ENCODE data around the gene OVAAL. TPM values are rescaled to one million over a fixed set of nuclear protein-coding genes. Genes with fewer than 3 reads are reported as not detected.

OVAAL gene
- total and polyA plus RNA-seq, 2 experiments from 2014 or later, result not detected

- Histone ChIP-seq H4K20me1 (ENCODE audit: insufficient read depth) (no peaks in the 10 kb centered on the region), H3K4me3 (no peak overlapping the region), H3K4me1 (ENCODE audit: insufficient read depth) (peaks cover 6% of the 10 kb centered on the region), H2AFZ (no peak overlapping the region), H3K79me2 (ENCODE audit: insufficient read depth) (no peaks in the 10 kb centered on the region), H3K9me2 (ENCODE audit: insufficient read depth) (no peaks in the 10 kb centered on the region), H3K9me3 (ENCODE audit: low read depth) (no peaks in the 10 kb centered on the region), H3K36me3 (ENCODE audit: low read depth) (no peaks in the 10 kb centered on the region), H3K27me3 (replicated peaks; ENCODE audit: insufficient read depth) (no peaks in the 10 kb centered on the region), H3K27ac (no peak overlapping the region), H3K4me2 (ENCODE audit: unreplicated experiment) (no peak overlapping the region), H3K9ac (no peak overlapping the region), H3F3A (ENCODE audit: insufficient read depth) (no peaks in the 10 kb centered on the region)
- no peak for DNase-seq
- in situ Hi-C loops (cut with MboI), result no loop called here
- TF ChIP-seq EZH2 (IDR thresholded peaks at IDR 0.05; ENCODE audit: insufficient read depth, poor library complexity, severe bottlenecking) (no peak), EZH2phosphoT487 (IDR thresholded peaks at IDR 0.05; ENCODE audit: insufficient read depth, low read depth) (no peak)
These were observed 3.4 kb upstream of the OVAAL start for GRCh38 chr1:180555411-180555810.

- Histone ChIP-seq H4K20me1 (ENCODE audit: insufficient read depth) (no peaks in the 10 kb centered on the region), H3K27ac (peak overlapping the region; percentile 3; the same call in 1 of the 2 replicates), H2AFZ (no peak overlapping the region), H3K4me3 (no peak overlapping the region), H3K27me3 (replicated peaks; ENCODE audit: insufficient read depth) (no peaks in the 10 kb centered on the region), H3K9ac (no peak overlapping the region), H3K4me1 (ENCODE audit: insufficient read depth) (peaks cover 28% of the 10 kb centered on the region), H3F3A (ENCODE audit: insufficient read depth) (peaks cover 16% of the 10 kb centered on the region), H3K9me3 (ENCODE audit: low read depth) (no peaks in the 10 kb centered on the region), H3K79me2 (ENCODE audit: insufficient read depth) (no peaks in the 10 kb centered on the region), H3K9me2 (ENCODE audit: insufficient read depth) (no peaks in the 10 kb centered on the region), H3K4me2 (ENCODE audit: unreplicated experiment) (no peak overlapping the region), H3K36me3 (ENCODE audit: low read depth) (no peaks in the 10 kb centered on the region)
- in situ Hi-C loops (cut with MboI), result no loop called here
- no peak for TF ChIP-seq EZH2 (IDR thresholded peaks at IDR 0.05; ENCODE audit: insufficient read depth, poor library complexity, severe bottlenecking)
- TF ChIP-seq EZH2phosphoT487 (IDR thresholded peaks at IDR 0.05; ENCODE audit: insufficient read depth, low read depth), result no peak
- WGBS, 2 experiments (ENCODE audit: low coverage in 1 of 2, low lambda C conversion rate in 2 of 2, missing lambda C conversion rate in 2 of 2), result 62 to 66% methylated on average over 3 of the region's 3 CpGs
- no peak for DNase-seq
These were observed 1.6 kb downstream of the OVAAL start for GRCh38 chr1:180560200-180560867.

- peak overlapping the region; percentile 3; the same call in 1 of the 2 replicates for H3K27ac ChIP-seq
- H3K9me3 ChIP-seq (ENCODE audit: low read depth), result no peaks in the 10 kb centered on the region
- no peaks in the 10 kb centered on the region for H3K36me3 ChIP-seq (ENCODE audit: low read depth)
- 30 to 36% methylated on average over 5 of the region's 5 CpGs for WGBS, 2 experiments (ENCODE audit: low coverage in 1 of 2, low lambda C conversion rate in 2 of 2, missing lambda C conversion rate in 2 of 2)
- no peak overlapping the region for H3K4me2 ChIP-seq (ENCODE audit: unreplicated experiment)
- no peak for TF ChIP-seq EZH2phosphoT487 (IDR thresholded peaks at IDR 0.05; ENCODE audit: insufficient read depth, low read depth)
- no peak for TF ChIP-seq EZH2 (IDR thresholded peaks at IDR 0.05; ENCODE audit: insufficient read depth, poor library complexity, severe bottlenecking)
- no peaks in the 10 kb centered on the region for H3K9me2 ChIP-seq (ENCODE audit: insufficient read depth)
- H3K79me2 ChIP-seq (ENCODE audit: insufficient read depth), result no peaks in the 10 kb centered on the region
- H2AFZ ChIP-seq, result no peak overlapping the region
- peak; percentile 65 for DNase-seq
- in situ Hi-C loops (cut with MboI), result no loop called here
- H3K4me1 ChIP-seq (ENCODE audit: insufficient read depth), result peaks cover 28% of the 10 kb centered on the region
- peaks cover 16% of the 10 kb centered on the region for H3F3A ChIP-seq (ENCODE audit: insufficient read depth)
- H3K27me3 ChIP-seq (replicated peaks; ENCODE audit: insufficient read depth), result no peaks in the 10 kb centered on the region
- no peak overlapping the region for H3K4me3 ChIP-seq
- no peak overlapping the region for H3K9ac ChIP-seq
- no peaks in the 10 kb centered on the region for H4K20me1 ChIP-seq (ENCODE audit: insufficient read depth)
These were observed 2.3 kb downstream of the OVAAL start for GRCh38 chr1:180560868-180561600.

GRCh38 chr1:180562640-180563025 is 3.9 kb downstream of the OVAAL start:
- Histone ChIP-seq H3F3A (ENCODE audit: insufficient read depth) (peaks cover 16% of the 10 kb centered on the region), H3K79me2 (ENCODE audit: insufficient read depth) (no peaks in the 10 kb centered on the region), H3K9me2 (ENCODE audit: insufficient read depth) (no peaks in the 10 kb centered on the region), H3K9ac (no peak overlapping the region), H2AFZ (peak overlapping the region; percentile 80), H3K36me3 (ENCODE audit: low read depth) (no peaks in the 10 kb centered on the region), H3K27me3 (replicated peaks; ENCODE audit: insufficient read depth) (no peaks in the 10 kb centered on the region), H3K4me2 (ENCODE audit: unreplicated experiment) (no peak overlapping the region), H3K4me1 (ENCODE audit: insufficient read depth) (peaks cover 28% of the 10 kb centered on the region), H3K9me3 (ENCODE audit: low read depth) (no peaks in the 10 kb centered on the region), H4K20me1 (ENCODE audit: insufficient read depth) (no peaks in the 10 kb centered on the region), H3K27ac (peak overlapping the region; percentile 67), H3K4me3 (no peak overlapping the region)
- no peak for TF ChIP-seq EZH2 (IDR thresholded peaks at IDR 0.05; ENCODE audit: insufficient read depth, poor library complexity, severe bottlenecking)
- TF ChIP-seq EZH2phosphoT487 (IDR thresholded peaks at IDR 0.05; ENCODE audit: insufficient read depth, low read depth), result no peak
- peak; percentile 17 for DNase-seq
- 29 to 60% methylated on average over 1 of the region's 1 CpG for WGBS, 2 experiments (ENCODE audit: low coverage in 1 of 2, low lambda C conversion rate in 2 of 2, missing lambda C conversion rate in 2 of 2)
- in situ Hi-C loops (cut with MboI), result no loop called here
